HEK293T (cell line): Measurements from ENCODE around the gene VAV3.

ENCODE experiments used
- FOXM1 ChIP-seq: fragments of 450-650 bp; IDR thresholded peaks from 2 replicates; pipeline ENCODE4 v1.6.1; 2017; ENCODE audit warnings: mild to moderate bottlenecking, borderline replicate concordance
- TARDBP ChIP-seq: fragments of 450-650 bp; IDR thresholded peaks from 2 replicates; pipeline ENCODE4 v1.6.1; 2016

- no peak for TF ChIP-seq TARDBP
- no peak for TF ChIP-seq FOXM1
Observed at GRCh38 chr1:108000620-108001111, 35.7 kb upstream of the VAV3 start.
